GM13976 (cell line): ENCODE data around the gene AMOTL2.

Experiments
- DNase-seq: peaks from one replicate; pipeline ENCODE4 v3.0.0; 2012; ENCODE audit warnings: low spot score
- in situ Hi-C: fragments of 300-500 bp; cut with MboI; formaldehyde crosslinking; loops from one replicate; pipeline ENCODE4 v1.12.0; 2022; ENCODE audit warnings: low sequenced_read_pairs, mixed read lengths, inconsistent platforms; ENCODE audit not compliant: unreplicated experiment
- TF ChIP-seq, protein P1 (sequence below): IDR thresholded peaks from 2 replicates; pipeline ENCODE4 v1.5.1; 2012; ENCODE audit warnings: borderline replicate concordance, mild to moderate bottlenecking; ENCODE audit not compliant: insufficient read depth; ENCODE audit errors: extremely low read depth, missing control alignments, control extremely low read depth

Gene AMOTL2

DNA sequence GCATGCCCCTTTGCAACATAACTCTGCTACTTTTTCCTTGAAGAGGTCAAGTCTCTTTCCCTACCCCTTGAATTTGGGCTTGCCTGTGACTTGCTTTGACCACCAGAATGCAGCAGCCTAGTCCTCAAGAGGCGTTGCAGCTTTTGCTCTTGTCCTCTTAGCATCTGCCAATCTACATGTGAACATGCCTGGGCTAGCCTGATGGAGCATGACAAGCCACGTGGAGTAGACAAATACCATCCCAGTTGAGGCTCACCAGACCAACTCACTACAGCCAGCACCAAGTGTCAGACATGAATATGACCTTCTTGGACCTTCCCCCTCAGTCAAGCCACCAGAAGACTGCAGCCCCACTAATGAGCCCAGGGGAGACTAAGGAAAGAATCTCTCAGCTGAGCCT, 32.9 kb downstream of the AMOTL2 start:
- in situ Hi-C loops: no loop called here
- DNase-seq: no peak
- TF ChIP-seq, protein P1, sequence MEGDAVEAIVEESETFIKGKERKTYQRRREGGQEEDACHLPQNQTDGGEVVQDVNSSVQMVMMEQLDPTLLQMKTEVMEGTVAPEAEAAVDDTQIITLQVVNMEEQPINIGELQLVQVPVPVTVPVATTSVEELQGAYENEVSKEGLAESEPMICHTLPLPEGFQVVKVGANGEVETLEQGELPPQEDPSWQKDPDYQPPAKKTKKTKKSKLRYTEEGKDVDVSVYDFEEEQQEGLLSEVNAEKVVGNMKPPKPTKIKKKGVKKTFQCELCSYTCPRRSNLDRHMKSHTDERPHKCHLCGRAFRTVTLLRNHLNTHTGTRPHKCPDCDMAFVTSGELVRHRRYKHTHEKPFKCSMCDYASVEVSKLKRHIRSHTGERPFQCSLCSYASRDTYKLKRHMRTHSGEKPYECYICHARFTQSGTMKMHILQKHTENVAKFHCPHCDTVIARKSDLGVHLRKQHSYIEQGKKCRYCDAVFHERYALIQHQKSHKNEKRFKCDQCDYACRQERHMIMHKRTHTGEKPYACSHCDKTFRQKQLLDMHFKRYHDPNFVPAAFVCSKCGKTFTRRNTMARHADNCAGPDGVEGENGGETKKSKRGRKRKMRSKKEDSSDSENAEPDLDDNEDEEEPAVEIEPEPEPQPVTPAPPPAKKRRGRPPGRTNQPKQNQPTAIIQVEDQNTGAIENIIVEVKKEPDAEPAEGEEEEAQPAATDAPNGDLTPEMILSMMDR: no peak

DNA sequence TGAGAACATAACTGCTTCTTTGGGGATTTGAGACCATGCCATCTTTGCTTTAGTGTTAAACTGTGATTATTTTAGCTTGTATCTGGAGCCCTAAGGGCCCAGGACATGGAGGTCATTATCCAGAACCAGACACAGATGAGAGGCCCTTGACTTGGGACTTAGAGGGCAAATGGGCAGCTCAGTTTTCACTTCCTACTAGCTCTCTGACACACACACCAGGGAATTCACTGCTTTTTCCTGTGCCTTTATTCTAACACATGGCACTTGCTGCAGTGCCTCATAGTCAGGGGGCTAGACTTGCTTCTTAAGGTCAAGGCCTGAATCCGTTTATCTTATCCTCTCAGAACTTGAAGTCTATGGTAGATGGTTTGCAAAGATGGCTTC, 33.3 kb downstream of the AMOTL2 start:
- in situ Hi-C loops: no loop called here
- TF ChIP-seq, protein P1: no peak
- DNase-seq: no peak

DNA sequence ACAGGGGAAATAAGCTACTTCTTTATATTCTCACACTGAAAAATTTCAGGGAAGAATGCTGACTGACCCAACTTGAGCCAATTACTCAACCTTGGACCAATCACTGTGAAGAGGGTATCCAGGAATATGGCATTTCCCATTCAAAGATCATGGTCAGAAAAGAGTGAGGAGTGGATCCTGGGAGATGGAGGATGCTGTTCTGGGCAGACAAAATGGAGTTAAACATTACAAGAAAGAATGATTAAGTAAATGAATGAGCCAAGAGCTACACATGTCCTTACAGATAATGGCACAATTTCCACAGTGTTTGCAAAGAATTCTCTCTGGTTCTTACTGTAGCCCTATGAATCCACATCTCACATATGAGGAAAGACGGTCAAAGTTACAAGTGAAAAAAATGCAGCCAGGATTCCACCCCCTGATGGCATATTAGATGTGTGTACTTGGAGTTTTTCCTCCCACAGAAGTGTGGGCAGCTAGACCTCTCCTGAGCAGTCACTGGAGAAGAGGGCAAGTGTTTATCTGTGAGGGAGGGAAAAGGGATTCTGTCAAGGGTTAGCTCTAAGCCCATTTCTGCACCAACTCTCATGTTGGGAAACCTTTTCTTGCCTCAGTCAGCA, 33.8 kb downstream of the AMOTL2 start:
- in situ Hi-C loops: no loop called here
- TF ChIP-seq, protein P1: no peak
- no peak for DNase-seq

DNA sequence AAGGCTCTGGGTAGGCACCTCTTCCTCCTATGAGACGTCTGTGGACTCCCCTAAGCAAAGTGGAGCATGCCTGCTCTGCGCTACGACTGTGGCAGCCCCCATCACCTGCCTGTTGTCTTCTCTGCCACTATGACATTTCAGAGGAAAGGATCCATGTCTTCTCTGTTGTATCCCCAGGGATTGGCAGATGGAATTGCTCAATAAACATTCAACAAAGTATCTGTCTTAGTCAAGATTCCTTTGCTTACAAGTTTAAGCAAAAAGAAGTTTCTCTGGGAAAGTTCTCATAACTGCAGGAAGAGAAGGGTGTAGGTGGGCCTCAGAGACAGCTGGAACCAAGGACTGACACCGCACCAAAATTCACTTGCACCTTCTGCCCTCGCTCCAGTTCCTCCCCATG, 34.3 kb downstream of the AMOTL2 start:
- no peak for DNase-seq
- TF ChIP-seq, protein P1: no peak
- in situ Hi-C loops: no loop called here

DNA sequence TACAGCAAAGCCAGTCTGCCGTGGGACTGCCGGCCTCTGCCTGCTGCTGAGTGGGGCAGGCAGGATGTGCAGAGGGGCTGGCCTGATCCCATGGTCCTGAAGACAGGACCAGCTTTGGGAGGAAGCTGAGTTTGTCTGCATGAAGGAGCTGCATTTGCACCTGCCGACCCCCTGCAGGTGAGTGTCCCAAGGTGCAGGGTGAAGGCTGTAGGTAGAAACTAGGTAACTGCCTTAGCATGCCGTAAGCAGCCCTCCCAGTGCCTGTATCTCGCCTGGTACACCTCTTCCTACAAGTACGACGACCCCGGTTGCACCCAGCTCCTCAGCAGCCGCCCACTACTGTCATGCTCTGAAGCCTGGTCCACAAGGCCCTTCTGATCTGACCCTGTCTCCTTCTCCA, 34.9 kb downstream of the AMOTL2 start:
- DNase-seq: no peak
- TF ChIP-seq, protein P1: no peak
- in situ Hi-C loops: no loop called here

DNA sequence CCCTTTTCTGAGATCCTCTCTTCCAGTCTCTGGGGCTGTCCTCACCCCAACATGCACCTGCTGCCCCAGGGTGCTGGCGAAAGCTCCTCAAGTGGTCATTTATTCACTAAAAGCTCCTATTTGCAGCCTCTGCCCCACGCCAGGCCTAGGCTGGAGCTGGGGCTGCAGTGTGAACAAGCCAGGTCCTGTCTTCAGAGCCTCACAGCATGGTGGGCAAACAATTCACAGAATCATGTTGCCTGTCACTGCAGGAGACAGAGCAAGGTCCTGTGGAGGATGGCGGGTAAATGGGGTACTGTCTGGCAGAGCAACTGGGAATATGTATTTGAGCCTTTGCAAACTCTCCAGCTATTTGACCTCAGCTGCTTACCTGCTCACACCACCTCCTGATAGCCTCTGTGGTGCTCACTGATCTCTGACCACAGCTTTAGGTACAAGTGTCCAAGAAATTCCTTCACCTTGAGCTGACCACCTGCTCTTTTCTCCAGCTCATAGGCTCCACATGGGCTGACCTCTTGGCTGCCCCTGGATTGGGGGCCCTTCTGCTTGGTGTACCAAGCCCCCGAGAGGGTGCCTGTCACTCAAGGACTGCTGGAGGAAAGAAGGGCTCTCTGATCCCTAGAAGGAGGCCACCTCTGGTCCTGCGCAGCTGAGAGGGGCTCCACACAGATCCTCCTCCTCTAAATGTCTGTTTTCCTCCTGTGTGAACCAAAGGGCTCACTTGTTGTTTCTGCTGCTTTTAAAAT, 35.6 kb downstream of the AMOTL2 start:
- in situ Hi-C loops: no loop called here
- TF ChIP-seq, protein P1: no peak
- no peak for DNase-seq

DNA sequence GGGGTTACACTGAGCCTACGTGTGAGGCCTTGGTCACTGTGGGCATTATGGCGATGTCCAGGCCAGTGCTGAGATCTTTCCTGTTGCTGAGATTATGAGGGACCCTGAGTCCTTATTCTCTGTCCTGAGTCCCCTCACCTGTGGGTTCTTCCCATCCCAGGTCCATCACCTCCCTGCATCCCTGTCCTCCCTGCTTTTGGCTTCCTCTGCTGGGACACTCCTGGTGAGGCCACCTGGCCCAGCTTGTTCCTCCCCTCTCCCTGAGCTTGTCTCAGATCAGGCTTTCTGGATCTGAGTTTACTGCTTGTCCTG, 36.1 kb downstream of the AMOTL2 start:
- in situ Hi-C loops: no loop called here
- TF ChIP-seq, protein P1: no peak
- DNase-seq: no peak
